Keratinocyte (primary cell): ENCODE results near the gene MRFAP1. TPM values are rescaled to one million over a fixed set of nuclear protein-coding genes. Genes with fewer than 3 reads are reported as not detected.
"Not testable (repeated sequence)": the region's sequence is repeated elsewhere in the genome, so short reads cannot be mapped to it uniquely, and the experiment has no call there.

ENCODE experiments used
- DNase-seq: peaks from one replicate; pipeline ENCODE4 v3.0.0-alpha.2; 2011; ENCODE audit warnings: low read depth, missing footprints, low spot score
- FAIRE-seq: peaks from 2 replicates; lab custom pipeline; 2011; peaks lifted over from hg19 to GRCh38; lab: Jason Lieb, UNC
- H2AFZ ChIP-seq: 2 replicates; pipeline ENCODE4 v1.6.0; 2012; ENCODE audit warnings: low read length, control low read depth, inconsistent platforms; ENCODE audit not compliant: control insufficient read depth
- H3K27ac ChIP-seq: 2 replicates; pipeline ENCODE4 v1.5.1; 2011; ENCODE audit warnings: low read length; ENCODE audit not compliant: control insufficient read depth, insufficient read depth
- H3K27me3 ChIP-seq: 3 replicates; pipeline ENCODE4 v1.6.0; 2011; ENCODE audit warnings: low read length; ENCODE audit not compliant: control insufficient read depth, insufficient read depth; ENCODE audit errors: extremely low read depth
- H3K36me3 ChIP-seq, 2 experiments: 2 replicates in 1 of 2; 3 replicates in 1 of 2; pipeline ENCODE4 v1.5.1; 2011; ENCODE audit warnings: low read length in 2 of 2, mild to moderate bottlenecking in 1 of 2; ENCODE audit not compliant: control insufficient read depth in 2 of 2, insufficient read depth in 2 of 2; ENCODE audit errors: extremely low read depth in 1 of 2
- H3K4me1 ChIP-seq: 3 replicates; pipeline ENCODE4 v1.5.1; 2011; ENCODE audit warnings: low read length; ENCODE audit not compliant: control insufficient read depth, insufficient read depth; ENCODE audit errors: extremely low read depth
- H3K4me2 ChIP-seq: 3 replicates; pipeline ENCODE4 v1.6.0; 2011; ENCODE audit warnings: low read depth, low read length; ENCODE audit not compliant: control insufficient read depth, insufficient read depth; ENCODE audit errors: extremely low read depth
- H3K4me3 ChIP-seq, 3 experiments: fragments of 200-600 bp in 1 of 3; sonication (generic) in 1 of 3; 2 replicates in 2 of 3; 3 replicates in 1 of 3; pipeline ENCODE4 v1.5.1; 2011 to 2016; ENCODE audit warnings: low read length in 3 of 3, mild to moderate bottlenecking in 3 of 3, control low read depth in 2 of 3, inconsistent platforms in 1 of 3, low read depth in 1 of 3, mixed read lengths in 1 of 3, mixed run types in 1 of 3, moderate library complexity in 1 of 3; ENCODE audit not compliant: control insufficient read depth in 2 of 3, insufficient read depth in 2 of 3; ENCODE audit errors: extremely low read depth in 1 of 3
- H3K79me2 ChIP-seq: 2 replicates; pipeline ENCODE4 v1.6.0; 2012; ENCODE audit warnings: low read length; ENCODE audit not compliant: control insufficient read depth, insufficient read depth
- H3K9ac ChIP-seq: 3 replicates; pipeline ENCODE4 v1.6.0; 2011; ENCODE audit warnings: low read length; ENCODE audit not compliant: control insufficient read depth, insufficient read depth; ENCODE audit errors: extremely low read depth
- H3K9me1 ChIP-seq: 3 replicates; pipeline ENCODE4 v1.6.0; 2011; ENCODE audit warnings: low read length; ENCODE audit not compliant: control insufficient read depth, insufficient read depth; ENCODE audit errors: extremely low read depth
- H3K9me3 ChIP-seq: 2 replicates; pipeline ENCODE4 v1.5.1; 2012; ENCODE audit warnings: low read depth, low read length; ENCODE audit not compliant: control insufficient read depth
- H4K20me1 ChIP-seq: 3 replicates; pipeline ENCODE4 v1.6.0; 2011; ENCODE audit warnings: low read length; ENCODE audit not compliant: control insufficient read depth, insufficient read depth; ENCODE audit errors: extremely low read depth
- CTCF ChIP-seq, 3 experiments: IDR thresholded peaks in 1 of 3; conservative IDR thresholded peaks in 1 of 3; optimal IDR thresholded peaks in 1 of 3; 2 replicates in 2 of 3; 3 replicates in 1 of 3; pipeline versions ENCODE3 to v1.5.1; 2011; ENCODE audit warnings: low read length in 3 of 3, mild to moderate bottlenecking in 3 of 3, moderate library complexity in 2 of 3, control low read depth in 1 of 3, inconsistent platforms in 1 of 3; ENCODE audit not compliant: insufficient read depth in 2 of 3; ENCODE audit errors: extremely low read depth in 1 of 3
- EZH2 ChIP-seq: IDR thresholded peaks from one replicate; pipeline ENCODE4 v1.6.1; 2012; ENCODE audit warnings: inconsistent platforms, mild to moderate bottlenecking, low read length, moderate library complexity
- dilution Hi-C: fragments of 300-500 bp; cut with MboI; formaldehyde crosslinking; loops from one replicate; pipeline ENCODE4 v1.7.0; 2020; ENCODE audit warnings: low sequenced_read_pairs; ENCODE audit not compliant: extremely low pct_ligation_motif_present
- polyA plus RNA-seq, 5 experiments: library from polyadenylated mRNA; depleted of rRNA in 3 of 5; stranded (reverse) in 3 of 5; stranded (forward) in 1 of 5; unstranded in 1 of 5; fragments of >200 nt; gene quantifications; 1 replicate in 1 of 5; 2 replicates in 3 of 5; 3 replicates in 1 of 5; pipeline versions ENCODE4 v1.2.1 to v1.2.3, GENCODE V29; 2011 to 2012; ENCODE audit warnings: missing spikeins in 2 of 5, low read depth in 1 of 5, low replicate concordance in 1 of 5

Gene MRFAP1
- polyA plus RNA-seq, 1 donor (not counting 4 experiments of a cell fraction or from before 2014, with no cell fraction given): 275 TPM

GRCh38 chr4:6647582-6648230 lies 7.2 kb downstream of the MRFAP1 start:
- no peak for DNase-seq
- no peak for FAIRE-seq

GRCh38 chr4:6649216-6649615 lies 8.7 kb downstream of the MRFAP1 start:
- Histone ChIP-seq H3K36me3 (no peaks in the 10 kb centered on the region), H3K79me2 (no peaks in the 10 kb centered on the region), H3K27ac (no peak overlapping the region), H3K4me1 (no peaks in the 10 kb centered on the region), H3K9ac (no peak overlapping the region), H4K20me1 (no peaks in the 10 kb centered on the region), H2AFZ (no peak overlapping the region), H3K9me1 (no peaks in the 10 kb centered on the region), H3K9me3 (no peaks in the 10 kb centered on the region), H3K27me3 (no peaks in the 10 kb centered on the region), H3K4me3 (no peak overlapping the region), H3K4me2 (no peak overlapping the region)
- DNase-seq (no peak), FAIRE-seq (no peak)
- TF ChIP-seq EZH2 (no peak), CTCF (optimal IDR thresholded peaks at IDR 0.05 in 1 of 3, IDR thresholded peaks at IDR 0.05 in 1 of 3, conservative IDR thresholded peaks at IDR 0.05 in 1 of 3; ENCODE audit: extremely low read depth in 1 of 3, insufficient read depth in 2 of 3, low read length in 3 of 3) (no peak)
- dilution Hi-C loops: no loop called here

More at GRCh38 chr4:6647582-6648230, 7.2 kb downstream of the MRFAP1 start:
- peaks cover 6% of the 10 kb centered on the region for H3K79me2 ChIP-seq
- no peak overlapping the region for H3K4me2 ChIP-seq
- no peak overlapping the region for H3K27ac ChIP-seq
- H3K9me1 ChIP-seq: peaks cover 4% of the 10 kb centered on the region
- no peak overlapping the region for H3K9ac ChIP-seq
- H3K4me1 ChIP-seq: peaks cover 3% of the 10 kb centered on the region
- no peaks in the 10 kb centered on the region for H3K27me3 ChIP-seq
- dilution Hi-C loops: no loop called here
- H3K9me3 ChIP-seq: no peaks in the 10 kb centered on the region
- TF ChIP-seq EZH2 (no peak), CTCF (optimal IDR thresholded peaks at IDR 0.05 in 1 of 3, IDR thresholded peaks at IDR 0.05 in 1 of 3, conservative IDR thresholded peaks at IDR 0.05 in 1 of 3; ENCODE audit: extremely low read depth in 1 of 3, insufficient read depth in 2 of 3, low read length in 3 of 3) (no peak)
- peaks cover 0 to 6% of the 10 kb centered on the region in 2 experiments for H3K36me3 ChIP-seq
- no peak overlapping the region for H2AFZ ChIP-seq
- no peak overlapping the region for H3K4me3 ChIP-seq
- H4K20me1 ChIP-seq: peaks cover 4% of the 10 kb centered on the region

- H3K27ac ChIP-seq, H3K79me2 ChIP-seq, H4K20me1 ChIP-seq, FAIRE-seq, H3K4me3 ChIP-seq, H3K9me1 ChIP-seq, H3K4me2 ChIP-seq, DNase-seq, H3K36me3 ChIP-seq, H3K9ac ChIP-seq, H3K9me3 ChIP-seq, dilution Hi-C loops, H3K27me3 ChIP-seq, H2AFZ ChIP-seq, H3K4me1 ChIP-seq: not testable (repeated sequence)
These were observed 13.7 kb downstream of the MRFAP1 start for GRCh38 chr4:6654211-6654610.

GRCh38 chr4:6655291-6655690 lies 14.8 kb downstream of the MRFAP1 start:
- dilution Hi-C loops, H3K27ac ChIP-seq, H3K36me3 ChIP-seq, H4K20me1 ChIP-seq, DNase-seq, H3K9me3 ChIP-seq, H3K79me2 ChIP-seq, H3K27me3 ChIP-seq, H3K9ac ChIP-seq, FAIRE-seq, H3K4me3 ChIP-seq, H3K4me2 ChIP-seq, H3K4me1 ChIP-seq, H3K9me1 ChIP-seq, H2AFZ ChIP-seq: not testable (repeated sequence)
